Measurements from ENCODE around the gene ZNF333.

ZNF333 gene

GRCh38 chr19:14689598-14690503 lies at the start of gene ZNF333:
TSS of gene ZNF333 (plus strand) at chr19:14690048. CDS start at chr19:14693492, 3,444 bp downstream.
- peak; percentile 57 for DNase-seq

DNA sequence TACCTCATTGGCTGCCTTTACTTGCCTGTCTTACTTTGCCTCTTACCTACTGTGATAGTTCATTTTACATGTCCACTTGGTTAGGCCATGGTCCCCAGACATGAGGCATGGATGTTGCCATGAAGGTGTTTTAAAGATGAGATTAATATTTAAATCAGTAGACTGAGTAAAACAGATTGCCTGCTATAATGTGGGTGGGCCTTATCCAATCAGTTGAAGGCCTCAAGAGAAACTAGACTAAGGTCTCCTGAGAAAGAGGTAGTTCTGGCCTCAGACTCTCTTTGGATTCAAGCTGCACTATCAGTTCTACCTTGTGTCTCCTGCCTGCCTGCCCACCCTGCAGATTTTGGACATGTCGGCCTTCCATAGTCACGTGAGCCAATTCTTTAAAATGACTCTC lies 41.3 kb upstream of the ZNF333 start:
- no peak for DNase-seq

- no peak for DNase-seq
Observed at GRCh38 chr19:14649020-14649419, 40.8 kb upstream of the ZNF333 start.

- DNase-seq: no peak
Observed at GRCh38 chr19:14650161-14650560, 39.7 kb upstream of the ZNF333 start.

DNA sequence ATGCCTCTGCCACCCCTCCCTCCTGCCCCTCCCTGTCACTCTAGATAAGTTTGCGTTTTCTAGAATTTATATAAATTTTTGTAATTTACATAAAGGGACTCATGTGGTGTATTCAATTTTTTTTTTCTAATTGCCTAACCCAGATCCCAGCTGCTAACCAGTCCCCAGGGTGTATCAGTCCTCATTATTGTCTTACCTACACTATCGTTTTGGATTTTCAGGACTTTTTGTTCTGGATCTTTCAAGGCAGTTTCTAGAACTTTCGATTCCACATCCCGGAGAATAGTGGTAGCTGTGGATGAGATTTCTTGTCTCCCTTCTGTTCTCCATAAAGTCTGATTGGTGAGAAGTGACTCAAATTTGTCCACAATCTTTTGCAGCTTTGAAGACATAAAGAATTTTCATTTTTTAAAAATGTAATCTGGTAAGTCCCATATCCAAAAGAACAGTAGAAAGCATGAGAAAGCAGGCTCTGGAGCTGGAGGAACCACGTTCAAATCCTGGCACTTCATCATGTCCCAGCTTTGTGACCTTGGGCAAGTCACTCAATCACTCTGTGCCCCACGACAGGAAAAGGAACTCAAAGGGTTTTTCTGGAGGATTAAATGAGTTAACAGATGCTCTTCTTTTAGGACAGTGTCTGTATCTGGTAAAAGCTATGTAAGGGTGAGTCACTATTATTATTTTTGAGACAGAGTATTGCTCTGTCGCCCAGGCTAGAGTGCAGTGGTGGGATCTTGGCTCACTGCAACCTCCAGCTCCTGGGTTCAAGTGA lies 34.9 kb upstream of the ZNF333 start:
- DNase-seq: no peak

DNA sequence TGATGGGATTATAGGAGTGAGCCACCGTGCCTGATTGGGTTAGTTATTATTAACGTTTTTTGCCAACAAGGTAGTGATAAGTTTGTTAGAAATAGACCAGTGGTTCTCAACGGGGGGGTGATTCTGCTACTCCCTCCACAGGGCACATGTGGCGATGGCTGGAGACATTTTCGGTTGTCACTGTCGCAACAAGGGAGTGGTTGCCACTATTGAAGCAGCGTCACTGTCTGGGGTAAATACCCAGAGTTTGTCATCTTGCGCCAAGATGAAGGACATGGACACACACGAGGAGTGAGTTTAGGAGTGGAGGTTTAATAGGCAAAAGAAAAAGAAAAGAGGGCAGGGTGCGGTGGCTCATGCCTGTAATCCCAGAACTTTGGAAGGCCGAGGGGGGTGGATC lies 34.1 kb upstream of the ZNF333 start:
- DNase-seq: no peak

GRCh38 chr19:14659874-14660489 lies 29.9 kb upstream of the ZNF333 start:
- DNase-seq: no peak

- no peak for DNase-seq
Observed at GRCh38 chr19:14661372-14661924, 28.4 kb upstream of the ZNF333 start.

- no peak for DNase-seq
Observed at GRCh38 chr19:14669940-14670339, 19.9 kb upstream of the ZNF333 start.

GRCh38 chr19:14670408-14670807 lies 19.4 kb upstream of the ZNF333 start:
- DNase-seq: no peak

DNA sequence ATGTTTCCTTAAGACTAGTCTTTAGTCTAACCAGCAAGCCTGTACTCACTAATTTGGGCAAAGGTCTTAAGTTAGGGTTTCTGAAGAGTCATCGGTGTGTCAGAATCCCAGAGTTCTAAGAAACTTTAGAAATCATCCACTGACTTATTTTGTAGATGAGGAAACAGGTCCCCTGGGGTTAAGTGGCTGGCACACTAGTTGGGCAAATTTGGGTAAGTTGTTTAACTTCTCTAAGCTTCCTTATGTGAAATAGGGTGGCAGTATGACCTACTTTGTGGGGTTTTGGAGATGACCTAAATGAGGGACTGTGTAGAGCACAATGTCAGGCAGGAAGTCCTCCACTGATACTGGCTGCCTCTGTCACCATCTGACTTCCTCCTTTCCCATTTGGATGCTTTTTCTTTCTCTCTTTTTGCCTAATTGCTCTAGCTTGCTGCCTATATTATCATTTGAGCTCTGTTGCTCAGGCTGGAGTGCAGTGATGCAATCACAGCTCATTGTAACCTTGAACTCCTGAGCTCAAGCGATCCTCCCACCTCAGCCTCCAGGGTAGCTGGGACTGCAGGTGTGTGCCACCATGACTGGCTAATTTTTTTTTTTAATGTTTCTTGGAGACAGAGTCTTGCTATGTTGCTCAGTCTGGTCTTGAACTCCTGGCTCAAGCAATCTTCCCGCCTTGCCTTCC lies 17.5 kb upstream of the ZNF333 start:
- no peak for DNase-seq

GRCh38 chr19:14673088-14673487 lies 16.8 kb upstream of the ZNF333 start:
- DNase-seq: no peak

DNA sequence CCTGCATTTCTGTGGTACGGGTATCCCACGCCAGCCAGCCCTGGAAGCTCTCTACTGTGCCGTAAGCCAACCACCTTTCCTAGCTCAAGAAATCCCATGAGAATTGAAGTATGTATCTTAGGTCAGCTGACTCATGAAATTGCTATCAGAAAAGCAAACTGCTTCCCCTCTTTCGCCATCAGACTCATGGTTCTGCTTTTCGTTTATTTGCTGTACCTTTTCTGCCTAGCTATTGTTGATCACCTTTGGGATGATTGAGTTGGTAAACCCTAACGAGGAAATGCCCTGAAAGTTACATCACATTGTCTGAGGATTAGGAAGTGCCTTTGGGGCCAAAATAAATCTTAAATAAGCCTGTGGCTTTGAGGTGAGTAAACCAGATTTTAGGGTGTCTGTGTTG lies 15.1 kb upstream of the ZNF333 start, which contains the start of gene ADGRE3:
ADGRE3 (minus strand) TSS at position 81 of the 400 bp plus-strand sequence; CDS start at position 7, 74 bp downstream.
- no peak for DNase-seq

GRCh38 chr19:14676762-14677161 lies 13.1 kb upstream of the ZNF333 start:
- no peak for DNase-seq

- DNase-seq: no peak
Observed at GRCh38 chr19:14677464-14677863, 12.4 kb upstream of the ZNF333 start.

GRCh38 chr19:14678199-14678598 lies 11.6 kb upstream of the ZNF333 start:
- DNase-seq: no peak

DNA sequence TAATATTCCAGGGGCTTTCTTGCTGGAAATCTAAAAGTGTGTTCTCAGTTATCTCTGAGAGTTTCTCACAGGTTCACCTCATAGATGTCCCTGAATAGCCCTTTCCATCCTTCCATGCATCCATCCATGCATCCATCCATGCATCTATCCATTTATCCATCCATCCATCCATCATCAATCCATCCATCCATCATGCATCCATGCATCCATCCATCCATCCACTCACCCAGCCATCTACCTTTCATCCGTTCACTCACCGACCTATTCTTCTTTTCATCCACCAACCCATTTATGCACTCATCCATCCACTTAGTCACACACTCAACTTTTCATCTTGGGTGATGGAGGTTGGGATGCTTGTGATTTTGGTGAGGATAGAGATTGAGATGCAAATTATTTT lies 7.8 kb upstream of the ZNF333 start:
- no peak for DNase-seq

DNA sequence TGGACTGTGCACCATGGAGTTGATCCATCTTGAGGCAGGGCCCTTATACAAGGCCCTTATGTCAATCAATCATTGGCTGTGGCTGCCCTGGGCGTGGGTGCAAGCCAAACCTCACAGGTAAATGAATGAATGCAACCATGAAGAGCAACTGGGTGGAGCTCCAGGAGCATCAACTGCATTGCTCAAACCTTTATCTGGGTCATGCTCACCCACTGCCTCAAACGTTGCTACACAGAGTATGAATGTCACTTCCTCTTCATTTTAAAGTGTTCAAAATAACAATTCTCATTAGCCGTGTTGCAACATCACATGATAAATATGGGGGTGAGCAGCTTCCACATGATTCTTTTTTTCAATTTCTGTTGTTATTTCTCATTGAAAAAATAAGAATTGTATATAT lies 6.4 kb upstream of the ZNF333 start:
- no peak for DNase-seq

DNA sequence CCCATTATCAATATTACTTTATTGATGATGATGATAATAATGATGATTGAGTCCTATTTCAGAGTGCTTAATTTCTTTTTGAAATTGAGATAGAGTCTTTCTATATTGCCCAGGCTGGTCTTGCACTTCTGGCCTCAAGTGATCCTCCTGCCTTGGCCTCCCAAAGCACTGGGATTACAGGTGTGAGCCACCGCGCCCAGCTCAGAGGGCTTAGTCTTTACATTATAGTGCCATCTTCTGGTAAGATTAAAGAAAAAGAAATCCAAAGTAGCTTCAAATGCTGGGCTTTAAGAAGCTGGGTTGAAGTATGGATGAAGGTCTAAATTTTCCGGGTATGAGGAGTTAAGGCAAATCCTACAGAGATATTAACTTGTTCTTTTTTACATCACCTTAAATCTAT lies 3.4 kb upstream of the ZNF333 start:
- no peak for DNase-seq

GRCh38 chr19:14694641-14695266 lies 4.9 kb downstream of the ZNF333 start:
- DNase-seq: no peak

DNA sequence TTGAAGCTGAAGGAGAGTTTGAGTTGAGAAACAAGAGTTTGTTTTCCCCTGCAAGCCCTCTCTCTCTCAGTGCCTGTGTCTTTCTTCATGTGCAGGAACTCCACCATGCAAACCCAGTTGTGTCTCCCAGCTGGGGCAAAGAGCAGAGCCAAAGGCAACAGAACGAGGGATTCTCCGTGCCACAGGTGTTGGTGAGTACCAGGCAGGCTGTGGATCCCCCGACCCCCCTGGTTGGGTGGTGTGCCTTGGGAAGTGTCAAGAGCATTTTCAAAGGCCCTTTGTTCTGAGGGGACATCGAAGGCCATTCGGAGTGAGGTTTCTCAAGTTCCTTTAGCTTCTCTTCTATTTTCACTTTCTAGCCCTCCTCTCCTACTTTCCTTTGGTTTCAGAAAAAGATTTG lies 5.6 kb downstream of the ZNF333 start:
- no peak for DNase-seq

GRCh38 chr19:14699641-14700040 lies 9.8 kb downstream of the ZNF333 start:
- no peak for DNase-seq
